ENCODE measurements around the gene SPAG16.

SPAG16 gene

GRCh38 chr2:214180686-214181085 lies 896.4 kb downstream of the SPAG16 start:
- H3K27ac Mint-ChIP-seq: no peak overlapping the region
- no peak overlapping the region for H3K4me3 Mint-ChIP-seq
- no peaks in the 10 kb centered on the region for H3K9me3 Mint-ChIP-seq
- H3K36me3 Mint-ChIP-seq (ENCODE audit: low read depth): no peaks in the 10 kb centered on the region
- no peaks in the 10 kb centered on the region for H3K4me1 Mint-ChIP-seq
- no peak for TF ChIP-seq CTCF (IDR thresholded peaks at IDR 0.05; ENCODE audit: unreplicated experiment in 3 of 3)
- no peaks in the 10 kb centered on the region for H3K27me3 Mint-ChIP-seq (ENCODE audit: low read depth)

GRCh38 chr2:214184461-214184860 lies 900.2 kb downstream of the SPAG16 start:
- Mint-ChIP-seq H3K36me3 (ENCODE audit: low read depth) (no peaks in the 10 kb centered on the region), H3K4me1 (no peaks in the 10 kb centered on the region), H3K27me3 (ENCODE audit: low read depth) (peaks cover 3% of the 10 kb centered on the region), H3K9me3 (no peaks in the 10 kb centered on the region), H3K27ac (no peak overlapping the region), H3K4me3 (no peak overlapping the region)
- TF ChIP-seq CTCF (IDR thresholded peaks at IDR 0.05; ENCODE audit: unreplicated experiment in 3 of 3): no peak

GRCh38 chr2:214185546-214185945 lies 901.3 kb downstream of the SPAG16 start:
- no peaks in the 10 kb centered on the region for H3K4me1 Mint-ChIP-seq
- H3K4me3 Mint-ChIP-seq: no peak overlapping the region
- no peaks in the 10 kb centered on the region for H3K36me3 Mint-ChIP-seq (ENCODE audit: low read depth)
- no peak for TF ChIP-seq CTCF (IDR thresholded peaks at IDR 0.05; ENCODE audit: unreplicated experiment in 3 of 3)
- H3K27me3 Mint-ChIP-seq (ENCODE audit: low read depth): peaks cover 3% of the 10 kb centered on the region
- H3K9me3 Mint-ChIP-seq: no peaks in the 10 kb centered on the region
- no peak overlapping the region for H3K27ac Mint-ChIP-seq

GRCh38 chr2:214192711-214193110 lies 908.4 kb downstream of the SPAG16 start:
- Mint-ChIP-seq H3K9me3 (no peaks in the 10 kb centered on the region), H3K27ac (no peak overlapping the region), H3K4me1 (no peaks in the 10 kb centered on the region), H3K4me3 (no peak overlapping the region), H3K36me3 (ENCODE audit: low read depth) (no peaks in the 10 kb centered on the region), H3K27me3 (ENCODE audit: low read depth) (no peaks in the 10 kb centered on the region)
- TF ChIP-seq CTCF (IDR thresholded peaks at IDR 0.05; ENCODE audit: unreplicated experiment in 3 of 3): no peak

- no peak overlapping the region for H3K27ac Mint-ChIP-seq
- H3K4me3 Mint-ChIP-seq: no peak overlapping the region
- H3K9me3 Mint-ChIP-seq: no peaks in the 10 kb centered on the region
- no peaks in the 10 kb centered on the region for H3K36me3 Mint-ChIP-seq (ENCODE audit: low read depth)
- TF ChIP-seq CTCF (IDR thresholded peaks at IDR 0.05; ENCODE audit: unreplicated experiment in 3 of 3): no peak
- H3K27me3 Mint-ChIP-seq (ENCODE audit: low read depth): no peaks in the 10 kb centered on the region
- H3K4me1 Mint-ChIP-seq: no peaks in the 10 kb centered on the region
Observed at GRCh38 chr2:214193943-214194342, 909.7 kb downstream of the SPAG16 start.

- no peak for TF ChIP-seq CTCF (IDR thresholded peaks at IDR 0.05; ENCODE audit: unreplicated experiment in 3 of 3)
- Mint-ChIP-seq H3K9me3 (no peaks in the 10 kb centered on the region), H3K36me3 (ENCODE audit: low read depth) (no peaks in the 10 kb centered on the region), H3K27ac (no peak overlapping the region), H3K27me3 (ENCODE audit: low read depth) (no peaks in the 10 kb centered on the region), H3K4me3 (no peak overlapping the region), H3K4me1 (no peaks in the 10 kb centered on the region)
Observed at GRCh38 chr2:214196260-214196659, 912.0 kb downstream of the SPAG16 start.
